ENCODE results near the gene RCN1. TPM values are rescaled to one million over a fixed set of nuclear protein-coding genes. Genes with fewer than 3 reads are reported as not detected.
"Not testable (repeated sequence)": the region's sequence is repeated elsewhere in the genome, so short reads cannot be mapped to it uniquely, and the experiment has no call there.

RCN1 gene
- total RNA-seq, 1 donor from 2014 or later: 48.6 TPM

- TF ChIP-seq POLR2AphosphoS5 (IDR thresholded peaks at IDR 0.05; ENCODE audit: insufficient read depth in 1 of 2, low read depth in 1 of 2): no peak
- TF ChIP-seq POLR2A (IDR thresholded peaks at IDR 0.05): no peak
- no peak for TF ChIP-seq CTCF (IDR thresholded peaks at IDR 0.05)
These were observed 25.8 kb downstream of the RCN1 start for GRCh38 chr11:32116668-32117067.

GRCh38 chr11:32118025-32118974 lies 27.4 kb downstream of the RCN1 start:
- no peak for TF ChIP-seq POLR2A (IDR thresholded peaks at IDR 0.05)
- TF ChIP-seq CTCF (IDR thresholded peaks at IDR 0.05): no peak
- no peak for TF ChIP-seq POLR2AphosphoS5 (IDR thresholded peaks at IDR 0.05; ENCODE audit: insufficient read depth in 1 of 2, low read depth in 1 of 2)
- no peaks in the 10 kb centered on the region for H3K4me1 ChIP-seq
- no peaks in the 10 kb centered on the region for H3K9me3 ChIP-seq
- intact Hi-C loops (cut with DNase I): no loop called here
- DNase-seq (ENCODE audit: extremely low spot score in 2 of 2): no peak
- no peaks in the 10 kb centered on the region for H3K27me3 ChIP-seq
- no peak overlapping the region for H3K4me3 ChIP-seq
- H3K36me3 ChIP-seq: no peaks in the 10 kb centered on the region
- no peak overlapping the region for H3K27ac ChIP-seq

More at GRCh38 chr11:32116668-32117067, 25.8 kb downstream of the RCN1 start:
- no peak overlapping the region for H3K27ac ChIP-seq
- no peak for DNase-seq (ENCODE audit: extremely low spot score in 2 of 2)
- no peak overlapping the region for H3K4me3 ChIP-seq
- no peaks in the 10 kb centered on the region for H3K36me3 ChIP-seq
- intact Hi-C loops (cut with DNase I): no loop called here
- no peaks in the 10 kb centered on the region for H3K4me1 ChIP-seq
- H3K9me3 ChIP-seq: no peaks in the 10 kb centered on the region
- H3K27me3 ChIP-seq: no peaks in the 10 kb centered on the region

- H3K4me3 ChIP-seq; H3K4me1 ChIP-seq; H3K36me3 ChIP-seq; H3K9me3 ChIP-seq; DNase-seq (ENCODE audit: extremely low spot score in 2 of 2); H3K27ac ChIP-seq; intact Hi-C loops (cut with DNase I); H3K27me3 ChIP-seq: not testable (repeated sequence)
These were observed 28.3 kb downstream of the RCN1 start for GRCh38 chr11:32119139-32119538.

GRCh38 chr11:32121012-32121411 lies 30.1 kb downstream of the RCN1 start:
- no peak for DNase-seq (ENCODE audit: extremely low spot score in 2 of 2)
- no peaks in the 10 kb centered on the region for H3K27me3 ChIP-seq
- H3K36me3 ChIP-seq: no peaks in the 10 kb centered on the region
- intact Hi-C loops (cut with DNase I): no loop called here
- no peak overlapping the region for H3K4me3 ChIP-seq
- H3K4me1 ChIP-seq: no peaks in the 10 kb centered on the region
- H3K27ac ChIP-seq: no peak overlapping the region
- H3K9me3 ChIP-seq: no peaks in the 10 kb centered on the region
- no peak for TF ChIP-seq CTCF (IDR thresholded peaks at IDR 0.05)
- TF ChIP-seq POLR2A (IDR thresholded peaks at IDR 0.05): no peak
- TF ChIP-seq POLR2AphosphoS5 (IDR thresholded peaks at IDR 0.05; ENCODE audit: insufficient read depth in 1 of 2, low read depth in 1 of 2): no peak

GRCh38 chr11:32122200-32122599 lies 31.3 kb downstream of the RCN1 start:
- no peaks in the 10 kb centered on the region for H3K27me3 ChIP-seq
- no peak for TF ChIP-seq POLR2AphosphoS5 (IDR thresholded peaks at IDR 0.05; ENCODE audit: insufficient read depth in 1 of 2, low read depth in 1 of 2)
- H3K4me3 ChIP-seq: no peak overlapping the region
- no peaks in the 10 kb centered on the region for H3K9me3 ChIP-seq
- no peak overlapping the region for H3K27ac ChIP-seq
- no peaks in the 10 kb centered on the region for H3K36me3 ChIP-seq
- DNase-seq (ENCODE audit: extremely low spot score in 2 of 2): no peak
- intact Hi-C loops (cut with DNase I): no loop called here
- H3K4me1 ChIP-seq: no peaks in the 10 kb centered on the region

GRCh38 chr11:32131321-32131720 lies 40.4 kb downstream of the RCN1 start:
- TF ChIP-seq POLR2A (IDR thresholded peaks at IDR 0.05) (no peak), CTCF (IDR thresholded peaks at IDR 0.05) (no peak), POLR2AphosphoS5 (IDR thresholded peaks at IDR 0.05; ENCODE audit: insufficient read depth in 1 of 2, low read depth in 1 of 2) (no peak)
- intact Hi-C loops (cut with DNase I): no loop called here
- no peak overlapping the region for H3K4me3 ChIP-seq
- H3K36me3 ChIP-seq: no peaks in the 10 kb centered on the region
- H3K9me3 ChIP-seq: no peaks in the 10 kb centered on the region
- no peaks in the 10 kb centered on the region for H3K27me3 ChIP-seq
- H3K4me1 ChIP-seq: no peaks in the 10 kb centered on the region
- no peak for DNase-seq (ENCODE audit: extremely low spot score in 2 of 2)
- H3K27ac ChIP-seq: no peak overlapping the region
